Measurements from ENCODE around the gene CTBP2.

GRCh38 chr10:125056161-125057132 lies 103.9 kb downstream of the CTBP2 start:
- TF ChIP-seq CTCF (optimal IDR thresholded peaks at IDR 0.05 in 1 of 3, IDR thresholded peaks at IDR 0.05 in 1 of 3, conservative IDR thresholded peaks at IDR 0.05 in 1 of 3; ENCODE audit: extremely low read depth in 1 of 3, insufficient read depth in 2 of 3, low read length in 3 of 3) (no peak), EZH2 (IDR thresholded peaks at IDR 0.05; ENCODE audit: low read length) (no peak)

Data from keratinocyte (primary cell).